ENCODE measurements around the gene SLC25A4.

SLC25A4 gene

GRCh38 chr4:185119927-185120630 is 23.0 kb upstream of the SLC25A4 start:
- DNase-seq (ENCODE audit: low read depth), result no peak
- no peak overlapping the region for H3K4me3 ChIP-seq (ENCODE audit: low read length)
- no peak for TF ChIP-seq CTCF (IDR thresholded peaks at IDR 0.05; ENCODE audit: insufficient read depth, low read depth, low read length, missing control alignments)

GRCh38 chr4:185120631-185120946 is 22.5 kb upstream of the SLC25A4 start:
- DNase-seq (ENCODE audit: low read depth), result no peak
- H3K4me3 ChIP-seq (ENCODE audit: low read length), result no peak overlapping the region
- no peak for TF ChIP-seq CTCF (IDR thresholded peaks at IDR 0.05; ENCODE audit: insufficient read depth, low read depth, low read length, missing control alignments)

DNA sequence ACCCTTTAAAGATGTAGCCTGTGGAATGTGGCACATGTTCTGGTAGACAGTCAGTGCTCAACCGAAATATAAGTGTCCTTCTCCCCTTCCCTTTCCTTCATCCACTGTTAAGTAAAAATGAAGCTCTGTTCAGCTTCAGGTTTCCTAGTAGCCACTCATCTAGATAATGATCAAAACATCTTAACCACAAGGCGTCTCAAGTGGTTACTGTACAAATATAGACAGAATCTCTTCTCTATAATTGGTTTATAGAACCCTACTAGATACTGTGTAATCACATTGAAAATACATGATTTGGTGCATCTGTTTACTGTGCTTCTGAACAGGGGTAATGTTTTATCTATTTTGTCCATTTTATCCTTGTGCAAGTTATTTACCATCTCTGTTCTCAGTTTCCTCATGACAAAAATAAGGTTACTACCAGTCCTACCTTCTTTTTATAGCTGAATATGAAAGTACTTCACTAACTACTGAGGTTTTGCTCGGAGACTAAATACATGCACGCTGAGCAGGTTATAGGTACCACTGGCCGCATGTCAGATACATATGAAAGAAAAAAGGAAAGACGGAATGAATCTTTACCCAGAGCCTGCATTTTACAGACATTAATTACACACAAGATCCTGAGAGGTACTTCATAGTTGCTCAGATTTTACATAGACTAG is 20.3 kb upstream of the SLC25A4 start:
- no peak for DNase-seq (ENCODE audit: low read depth)
- H3K4me3 ChIP-seq (ENCODE audit: low read length), result no peak overlapping the region
- no peak for TF ChIP-seq CTCF (IDR thresholded peaks at IDR 0.05; ENCODE audit: insufficient read depth, low read depth, low read length, missing control alignments)

GRCh38 chr4:185124006-185124405 is 19.1 kb upstream of the SLC25A4 start:
- no peak overlapping the region for H3K4me3 ChIP-seq (ENCODE audit: low read length)
- no peak for DNase-seq (ENCODE audit: low read depth)
- TF ChIP-seq CTCF (IDR thresholded peaks at IDR 0.05; ENCODE audit: insufficient read depth, low read depth, low read length, missing control alignments), result no peak

GRCh38 chr4:185127021-185127925 is 15.8 kb upstream of the SLC25A4 start:
- DNase-seq (ENCODE audit: low read depth), result peak; percentile 21
- no peak for TF ChIP-seq CTCF (IDR thresholded peaks at IDR 0.05; ENCODE audit: insufficient read depth, low read depth, low read length, missing control alignments)
- peak overlapping the region; percentile 41 for H3K4me3 ChIP-seq (ENCODE audit: low read length)

DNA sequence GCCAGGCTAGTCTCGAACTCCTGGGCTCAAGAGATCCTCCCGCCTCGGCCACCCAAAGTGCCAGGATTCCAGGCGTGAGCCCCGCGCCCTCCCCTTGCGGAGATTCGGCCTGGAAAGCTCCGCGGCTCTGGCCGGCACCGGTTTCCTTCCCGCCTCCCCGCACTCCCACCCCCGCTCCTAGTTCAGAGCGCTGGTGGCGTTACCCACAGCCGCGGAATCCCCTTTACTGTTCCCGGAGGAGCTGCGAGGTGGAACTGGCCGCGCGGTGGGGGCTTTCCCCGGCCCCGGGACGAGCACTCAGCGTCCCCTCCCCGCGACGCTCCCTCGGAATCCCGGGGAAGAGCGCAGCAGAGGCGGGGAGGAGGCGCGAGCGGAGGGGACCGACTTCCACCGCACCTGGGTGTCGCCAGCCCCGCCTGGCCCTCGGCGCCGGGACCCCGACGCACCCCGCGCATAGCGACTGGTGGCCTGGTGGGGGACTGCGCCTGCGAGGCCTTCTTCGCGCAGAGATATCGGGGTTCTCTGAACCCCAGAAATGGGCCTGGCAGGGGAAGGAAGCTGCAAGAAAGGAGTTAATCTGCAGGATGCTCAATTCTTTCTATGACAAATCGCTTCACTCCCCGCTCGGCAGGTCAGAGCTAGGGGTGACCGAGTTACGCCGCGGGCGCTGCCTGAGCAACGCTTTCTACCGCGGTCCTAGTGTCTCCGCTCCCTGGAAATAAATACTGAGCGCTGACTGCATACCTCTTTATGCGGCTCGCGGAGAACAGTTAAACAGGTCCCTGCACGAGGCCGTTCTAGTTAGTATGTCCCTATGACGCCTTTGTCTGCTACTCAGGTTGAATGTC is 14.6 kb upstream of the SLC25A4 start:
- peak; percentile 60 for DNase-seq (ENCODE audit: low read depth)
- TF ChIP-seq CTCF (IDR thresholded peaks at IDR 0.05; ENCODE audit: insufficient read depth, low read depth, low read length, missing control alignments), result no peak
- H3K4me3 ChIP-seq (ENCODE audit: low read length), result peak overlapping the region; percentile 41

Measured in epithelial cell of esophagus (primary cell).